Mucosa of stomach (tissue), 1 donor: ENCODE data around the gene LIMS2.

Experiments used
- H3K27me3 ChIP-seq: one replicate; pipeline ENCODE4 v1.7.0; 2013; ENCODE audit warnings: mild to moderate bottlenecking, low read length; ENCODE audit not compliant: control insufficient read depth, insufficient read depth
- H3K36me3 ChIP-seq: one replicate; pipeline ENCODE4 v1.7.0; 2013; ENCODE audit warnings: low read length; ENCODE audit not compliant: control insufficient read depth, insufficient read depth
- H3K4me1 ChIP-seq: one replicate; pipeline ENCODE4 v1.7.0; 2013; ENCODE audit warnings: mild to moderate bottlenecking, low read length; ENCODE audit not compliant: control insufficient read depth, insufficient read depth
- H3K4me3 ChIP-seq: one replicate; pipeline ENCODE4 v1.7.0; 2013; ENCODE audit warnings: low read length
- H3K9ac ChIP-seq: one replicate; pipeline ENCODE4 v1.7.0; 2013; ENCODE audit warnings: mild to moderate bottlenecking, low read length, moderate library complexity
- H3K9me3 ChIP-seq: one replicate; pipeline ENCODE4 v1.7.0; 2013; ENCODE audit warnings: mild to moderate bottlenecking, low read length, moderate library complexity; ENCODE audit not compliant: control insufficient read depth
- donor health status: Pancreatic carcinoma.

LIMS2 gene

DNA sequence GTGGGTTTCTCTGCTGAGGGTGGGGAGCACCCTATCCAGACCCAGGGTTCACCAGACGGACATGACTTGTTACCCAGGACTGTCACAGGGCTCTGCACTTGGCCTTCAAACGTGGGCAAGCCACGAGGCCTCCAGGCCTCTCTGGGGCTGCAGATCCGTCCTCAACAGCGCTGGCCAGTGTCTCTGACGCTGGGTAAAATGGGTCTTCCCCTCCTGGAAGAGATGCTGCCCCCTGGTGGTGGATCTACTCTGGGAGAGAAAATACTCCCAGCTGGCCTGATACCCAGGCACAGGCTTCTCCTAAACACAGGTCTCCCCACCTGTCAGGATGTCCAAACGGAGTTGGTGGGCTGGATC is 25.7 kb downstream of the LIMS2 start:
- Histone ChIP-seq H3K9me3 (no peaks in the 10 kb centered on the region), H3K4me1 (no peaks in the 10 kb centered on the region), H3K27me3 (no peaks in the 10 kb centered on the region), H3K4me3 (no peak overlapping the region), H3K9ac (no peak overlapping the region), H3K36me3 (no peaks in the 10 kb centered on the region)

DNA sequence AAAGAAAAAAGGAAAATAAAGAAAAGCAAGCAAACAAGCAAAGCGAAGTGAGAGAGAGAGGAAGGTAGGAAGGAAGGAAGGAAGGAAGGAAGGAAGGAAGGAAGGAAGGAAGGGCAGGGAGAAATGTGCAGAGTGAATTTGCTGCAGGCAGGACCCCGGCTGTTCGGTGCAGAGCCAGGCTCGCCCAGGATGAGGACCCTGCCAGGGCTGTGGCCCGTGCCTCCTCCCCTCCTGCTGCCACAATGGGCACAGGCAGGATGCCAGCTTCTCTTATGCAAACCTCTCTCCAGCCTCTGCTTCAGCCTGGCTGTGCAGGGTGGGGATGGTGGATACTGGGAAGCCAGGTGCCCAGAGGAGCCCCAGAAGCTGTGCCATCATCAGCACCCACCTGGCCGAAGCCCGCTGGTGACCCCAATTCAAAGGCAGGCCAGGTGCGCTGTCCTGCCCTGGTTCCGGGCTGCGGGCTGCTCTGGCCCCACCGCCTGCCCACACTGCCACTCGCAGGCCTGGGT is 26.2 kb downstream of the LIMS2 start:
- Histone ChIP-seq H3K27me3 (no peaks in the 10 kb centered on the region), H3K9ac (no peak overlapping the region), H3K4me1 (no peaks in the 10 kb centered on the region), H3K36me3 (no peaks in the 10 kb centered on the region), H3K9me3 (no peaks in the 10 kb centered on the region), H3K4me3 (no peak overlapping the region)

GRCh38 chr2:127648321-127648720 is 27.0 kb downstream of the LIMS2 start:
- no peak overlapping the region for H3K9ac ChIP-seq
- no peak overlapping the region for H3K4me3 ChIP-seq
- H3K36me3 ChIP-seq, result no peaks in the 10 kb centered on the region
- no peaks in the 10 kb centered on the region for H3K27me3 ChIP-seq
- no peaks in the 10 kb centered on the region for H3K4me1 ChIP-seq
- H3K9me3 ChIP-seq, result no peaks in the 10 kb centered on the region

- Histone ChIP-seq H3K27me3 (no peaks in the 10 kb centered on the region), H3K9ac (no peak overlapping the region), H3K4me3 (no peak overlapping the region), H3K4me1 (no peaks in the 10 kb centered on the region), H3K9me3 (no peaks in the 10 kb centered on the region), H3K36me3 (no peaks in the 10 kb centered on the region)
Observed at GRCh38 chr2:127647242-127648190, 27.8 kb downstream of the LIMS2 start.

DNA sequence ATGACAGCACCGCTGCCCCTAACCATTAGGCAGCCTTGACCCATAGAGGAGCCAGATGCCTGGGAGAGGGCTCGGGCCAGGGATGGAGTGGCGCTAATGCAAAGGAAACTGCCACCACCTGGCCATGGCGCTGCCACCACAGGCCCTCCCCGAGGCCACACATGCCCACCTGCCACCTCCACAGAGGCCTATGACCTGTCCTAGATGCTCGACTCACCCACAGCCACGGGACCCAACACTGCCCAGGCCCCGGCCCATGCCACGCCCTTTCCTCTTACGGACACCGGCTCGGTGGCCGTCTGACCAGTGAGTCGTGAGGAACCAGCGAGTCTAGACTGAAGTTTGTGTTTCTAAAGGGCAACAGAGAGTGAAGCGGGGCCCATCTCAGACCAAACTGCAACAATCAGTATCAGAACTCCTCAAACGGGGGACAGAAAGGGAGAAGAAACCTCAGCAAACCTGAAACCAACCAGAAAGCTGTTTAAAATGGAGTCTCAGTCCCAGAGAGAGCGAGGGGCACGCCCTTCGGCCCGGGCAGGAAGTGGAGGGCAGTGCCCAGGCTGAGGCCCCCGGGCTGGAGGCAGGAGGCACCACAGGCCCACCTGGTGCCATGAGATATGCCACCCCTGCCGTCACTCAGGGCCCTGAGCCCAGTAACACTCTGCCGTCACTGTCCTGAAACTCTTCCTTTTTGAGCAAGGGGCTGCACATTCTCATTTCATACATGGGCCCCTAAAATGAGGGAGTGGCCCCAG is 28.7 kb downstream of the LIMS2 start:
- Histone ChIP-seq H3K4me1 (no peaks in the 10 kb centered on the region), H3K27me3 (no peaks in the 10 kb centered on the region), H3K36me3 (no peaks in the 10 kb centered on the region), H3K4me3 (no peak overlapping the region), H3K9me3 (no peaks in the 10 kb centered on the region), H3K9ac (no peak overlapping the region)

DNA sequence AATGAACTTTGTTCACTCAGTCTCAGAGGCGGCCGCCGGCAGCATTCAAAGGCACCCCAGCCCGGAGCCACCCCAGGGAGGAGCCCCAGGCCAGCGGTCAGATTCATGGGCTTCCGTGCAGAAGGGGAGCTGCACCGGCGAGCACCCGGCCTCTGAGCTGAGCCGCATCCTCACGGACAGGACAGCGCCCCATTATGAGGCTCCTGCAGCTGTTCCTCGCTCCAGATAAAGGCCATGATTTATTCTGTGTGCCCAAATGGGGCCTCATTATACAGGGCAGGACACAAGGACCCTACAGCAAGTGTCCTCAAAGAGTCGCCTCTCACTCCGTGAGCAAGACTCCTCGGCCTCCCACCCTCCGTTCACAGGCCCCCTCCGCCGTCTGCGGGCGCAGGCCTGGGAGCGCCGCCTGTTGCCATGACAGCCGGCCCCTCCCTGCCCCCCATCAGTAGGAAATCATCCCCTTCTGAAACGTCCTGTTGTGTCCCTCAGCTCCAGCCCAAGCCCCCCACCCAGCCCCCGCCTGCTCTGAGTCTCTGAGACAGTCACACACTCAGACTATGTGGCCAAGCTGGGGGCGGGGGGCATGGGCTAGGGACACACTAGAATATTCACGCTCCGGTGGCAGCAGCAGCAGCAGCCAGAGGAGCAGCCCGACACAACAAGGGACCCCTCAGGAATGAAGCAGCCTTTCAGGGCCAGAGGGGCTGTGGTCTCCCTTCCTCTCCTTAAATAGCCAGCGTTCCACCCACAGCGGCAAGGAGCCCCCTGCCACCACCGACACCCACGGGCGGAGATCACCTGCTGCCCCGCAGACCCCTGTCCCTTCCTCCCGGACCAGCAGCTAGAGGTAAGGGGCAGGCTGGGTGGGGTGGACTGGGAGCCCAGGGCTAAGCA is 29.7 kb downstream of the LIMS2 start, which contains the start of gene GPR17:
Gene GPR17 (plus strand): TSS at position 759 of the 897 bp plus-strand sequence. CDS start 4,583 bp downstream, outside the sequence.
- no peaks in the 10 kb centered on the region for H3K9me3 ChIP-seq
- no peak within 1 kb of the TSS for H3K9ac ChIP-seq
- H3K4me3 ChIP-seq, result no peak within 1 kb of the TSS
- H3K4me1 ChIP-seq, result no peaks in the 10 kb centered on the region
- H3K27me3 ChIP-seq, result no peaks in the 10 kb centered on the region
- H3K36me3 ChIP-seq, result no peaks in the 10 kb centered on the region

GRCh38 chr2:127645026-127645394 is 30.3 kb downstream of the LIMS2 start:
- no peaks in the 10 kb centered on the region for H3K4me1 ChIP-seq
- H3K9me3 ChIP-seq, result no peaks in the 10 kb centered on the region

DNA sequence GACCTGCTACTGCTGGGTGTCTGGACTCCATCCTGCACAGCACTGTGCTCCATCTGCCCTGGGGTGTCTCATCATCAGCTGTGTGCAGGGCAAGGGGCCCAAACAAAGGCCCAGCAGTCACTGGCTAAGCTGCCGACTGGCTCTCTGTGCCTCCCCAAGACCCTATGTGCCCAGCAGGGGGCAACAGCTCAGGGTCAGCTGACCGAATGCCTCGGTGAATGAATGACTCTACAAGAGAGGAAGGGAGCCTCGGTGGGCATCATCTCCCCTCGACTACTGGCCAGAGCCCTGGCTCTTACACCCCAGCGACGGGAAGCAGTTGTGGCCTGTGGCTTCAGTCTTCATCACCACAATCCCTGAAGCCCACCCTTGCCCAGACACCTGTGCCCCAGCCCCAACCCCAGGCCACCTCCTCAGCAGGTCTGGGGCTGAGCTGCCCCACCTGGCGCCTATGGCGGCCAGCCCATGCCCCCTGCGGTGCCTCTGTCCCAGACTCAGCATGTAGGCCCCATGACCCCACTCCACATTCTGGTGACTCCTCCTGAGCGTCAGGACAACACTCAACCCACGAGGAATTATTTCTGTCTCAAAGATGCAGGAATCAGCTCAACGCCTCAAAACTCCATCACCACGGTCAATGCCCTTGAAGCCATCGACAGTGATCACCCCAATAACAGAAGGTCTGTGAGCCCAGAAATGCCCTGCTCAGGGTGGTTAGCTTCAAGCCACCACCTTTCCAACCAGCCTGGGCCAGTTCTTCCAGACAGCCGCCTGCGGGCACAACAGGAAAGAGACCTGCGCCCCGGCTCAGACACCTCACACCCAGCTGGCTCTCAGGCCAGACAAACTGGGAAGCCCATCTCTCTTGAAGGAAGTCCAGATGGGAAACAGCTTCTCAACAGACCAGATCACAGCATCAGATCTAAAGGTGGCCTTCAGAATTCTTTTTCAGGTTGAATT is 31.0 kb downstream of the LIMS2 start:
- Histone ChIP-seq H3K4me1 (no peaks in the 10 kb centered on the region), H3K36me3 (no peaks in the 10 kb centered on the region), H3K9me3 (no peaks in the 10 kb centered on the region), H3K27me3 (no peaks in the 10 kb centered on the region), H3K4me3 (no peak overlapping the region), H3K9ac (no peak overlapping the region)

More at GRCh38 chr2:127645026-127645394, 30.3 kb downstream of the LIMS2 start:
- no peaks in the 10 kb centered on the region for H3K27me3 ChIP-seq
- no peaks in the 10 kb centered on the region for H3K36me3 ChIP-seq
- no peak overlapping the region for H3K4me3 ChIP-seq
- no peak overlapping the region for H3K9ac ChIP-seq

GRCh38 chr2:127643439-127644065 is 31.8 kb downstream of the LIMS2 start:
- peaks cover under 1% of the 10 kb centered on the region for H3K4me1 ChIP-seq

DNA sequence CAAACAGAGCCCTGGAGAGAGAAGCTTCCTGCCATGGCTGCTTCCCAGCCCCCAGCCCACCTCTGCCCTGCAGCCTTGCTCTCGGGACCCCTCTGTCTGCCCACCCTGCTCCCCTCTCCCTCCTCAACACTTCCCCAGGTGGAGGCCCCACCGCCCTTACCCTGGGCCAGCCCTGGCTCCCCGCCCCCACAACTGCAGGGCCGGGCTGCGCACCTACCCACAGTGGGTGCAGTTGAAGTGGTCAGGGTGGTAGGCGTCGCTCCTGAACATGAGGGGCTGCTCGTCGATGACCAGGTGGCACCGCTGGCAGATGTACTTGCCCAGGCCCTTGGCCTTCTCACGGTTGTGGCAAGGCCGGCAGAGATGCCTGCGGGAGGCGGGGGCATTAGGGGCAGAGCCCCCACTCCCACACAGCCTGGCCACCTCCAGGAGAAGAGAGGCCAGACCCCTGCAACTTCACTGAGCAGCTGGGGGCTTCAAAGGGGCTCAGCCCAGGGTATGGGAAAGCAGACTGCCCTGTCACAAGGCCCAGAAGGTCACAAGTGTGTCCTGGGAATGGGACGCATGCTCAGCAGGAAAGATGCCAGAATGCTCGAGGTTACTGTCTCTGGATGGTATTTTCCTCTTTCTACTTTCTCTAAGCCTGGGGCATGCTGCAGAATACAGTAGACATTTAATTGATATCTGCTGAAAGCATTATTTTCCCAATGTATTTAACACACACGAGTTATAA is 32.5 kb downstream of the LIMS2 start:
- no peak overlapping the region for H3K4me3 ChIP-seq
- peaks cover 7% of the 10 kb centered on the region for H3K4me1 ChIP-seq
- no peaks in the 10 kb centered on the region for H3K27me3 ChIP-seq
- H3K36me3 ChIP-seq, result no peaks in the 10 kb centered on the region
- no peak overlapping the region for H3K9ac ChIP-seq
- H3K9me3 ChIP-seq, result no peaks in the 10 kb centered on the region

More at GRCh38 chr2:127643439-127644065, 31.8 kb downstream of the LIMS2 start:
- Histone ChIP-seq H3K36me3 (no peaks in the 10 kb centered on the region), H3K27me3 (no peaks in the 10 kb centered on the region), H3K9ac (no peak overlapping the region), H3K4me3 (no peak overlapping the region), H3K9me3 (no peaks in the 10 kb centered on the region)
